ENCODE data around the gene ADAM12. TPM values are rescaled to one million over a fixed set of nuclear protein-coding genes. Genes with fewer than 3 reads are reported as not detected.

ADAM12 gene
- total and polyA plus RNA-seq, 2 donors (not counting 1 experiment from before 2014, with no cell fraction given), result 21.0 to 56.9 TPM

GRCh38 chr10:126022841-126023240 lies 365.4 kb downstream of the ADAM12 start:
- no peak overlapping the region for H2AFZ ChIP-seq (ENCODE audit: low read length)
- no peak overlapping the region for H3K4me3 ChIP-seq (replicated peaks in 1 of 4; ENCODE audit: control extremely low read depth in 1 of 4, insufficient read depth in 1 of 4, low read depth in 3 of 4, low read length in 4 of 4)
- no peaks in the 10 kb centered on the region for H3K9me3 ChIP-seq (ENCODE audit: control insufficient read depth, insufficient read depth, low read depth, low read length)
- TF ChIP-seq EZH2 (IDR thresholded peaks at IDR 0.05; ENCODE audit: low read length, missing control alignments) (no peak), CTCF (conservative IDR thresholded peaks at IDR 0.05 in 1 of 2, IDR thresholded peaks at IDR 0.05 in 1 of 2; ENCODE audit: low read depth in 1 of 2, low read length in 2 of 2) (no peak)
- H3K27me3 ChIP-seq (ENCODE audit: control insufficient read depth, insufficient read depth, low read length), result no peaks in the 10 kb centered on the region
- no peak overlapping the region for H3K27ac ChIP-seq (ENCODE audit: insufficient read depth, low read length)
- no peak overlapping the region for H3K4me2 ChIP-seq (ENCODE audit: extremely low read depth, insufficient read depth, low read length)
- no peaks in the 10 kb centered on the region for H3K36me3 ChIP-seq (ENCODE audit: control insufficient read depth, insufficient read depth, low read length)
- no peak overlapping the region for H3K9ac ChIP-seq (ENCODE audit: insufficient read depth, low read length)
- H3K79me2 ChIP-seq (ENCODE audit: control insufficient read depth, insufficient read depth, low read length), result no peaks in the 10 kb centered on the region
- H4K20me1 ChIP-seq (ENCODE audit: control insufficient read depth, extremely low read depth, insufficient read depth, low read length), result no peaks in the 10 kb centered on the region
- H3K4me1 ChIP-seq (ENCODE audit: control insufficient read depth, extremely low read depth, insufficient read depth, low read length), result peaks cover 1% of the 10 kb centered on the region
- DNase-seq (ENCODE audit: low read depth in 2 of 2), result peak in 1 of 2 donors; percentile 21

- Histone ChIP-seq H3K27me3 (ENCODE audit: control insufficient read depth, insufficient read depth, low read length) (no peaks in the 10 kb centered on the region), H3K27ac (ENCODE audit: insufficient read depth, low read length) (no peak overlapping the region), H3K9me3 (ENCODE audit: control insufficient read depth, insufficient read depth, low read depth, low read length) (no peaks in the 10 kb centered on the region), H2AFZ (ENCODE audit: low read length) (no peak overlapping the region), H3K79me2 (ENCODE audit: control insufficient read depth, insufficient read depth, low read length) (no peaks in the 10 kb centered on the region), H3K9ac (ENCODE audit: insufficient read depth, low read length) (no peak overlapping the region), H3K4me3 (replicated peaks in 1 of 4; ENCODE audit: control extremely low read depth in 1 of 4, insufficient read depth in 1 of 4, low read depth in 3 of 4, low read length in 4 of 4) (no peak overlapping the region), H4K20me1 (ENCODE audit: control insufficient read depth, extremely low read depth, insufficient read depth, low read length) (no peaks in the 10 kb centered on the region), H3K4me2 (ENCODE audit: extremely low read depth, insufficient read depth, low read length) (no peak overlapping the region), H3K36me3 (ENCODE audit: control insufficient read depth, insufficient read depth, low read length) (no peaks in the 10 kb centered on the region), H3K4me1 (ENCODE audit: control insufficient read depth, extremely low read depth, insufficient read depth, low read length) (peaks cover 4% of the 10 kb centered on the region)
- no peak for DNase-seq (ENCODE audit: low read depth in 2 of 2)
- TF ChIP-seq CTCF (conservative IDR thresholded peaks at IDR 0.05 in 1 of 2, IDR thresholded peaks at IDR 0.05 in 1 of 2; ENCODE audit: low read depth in 1 of 2, low read length in 2 of 2), result no peak
- no peak for TF ChIP-seq EZH2 (IDR thresholded peaks at IDR 0.05; ENCODE audit: low read length, missing control alignments)
Measured at GRCh38 chr10:126021833-126022500, 366.3 kb downstream of the ADAM12 start.

- no peaks in the 10 kb centered on the region for H3K79me2 ChIP-seq (ENCODE audit: control insufficient read depth, insufficient read depth, low read length)
- H4K20me1 ChIP-seq (ENCODE audit: control insufficient read depth, extremely low read depth, insufficient read depth, low read length), result no peaks in the 10 kb centered on the region
- no peaks in the 10 kb centered on the region for H3K27me3 ChIP-seq (ENCODE audit: control insufficient read depth, insufficient read depth, low read length)
- H3K9ac ChIP-seq (ENCODE audit: insufficient read depth, low read length), result no peak overlapping the region
- H3K9me3 ChIP-seq (ENCODE audit: control insufficient read depth, insufficient read depth, low read depth, low read length), result no peaks in the 10 kb centered on the region
- no peak overlapping the region for H3K27ac ChIP-seq (ENCODE audit: insufficient read depth, low read length)
- no peak overlapping the region for H2AFZ ChIP-seq (ENCODE audit: low read length)
- H3K4me1 ChIP-seq (ENCODE audit: control insufficient read depth, extremely low read depth, insufficient read depth, low read length), result peaks cover 11% of the 10 kb centered on the region
- no peak overlapping the region for H3K4me2 ChIP-seq (ENCODE audit: extremely low read depth, insufficient read depth, low read length)
- H3K36me3 ChIP-seq (ENCODE audit: control insufficient read depth, insufficient read depth, low read length), result no peaks in the 10 kb centered on the region
- peak; percentile 51 to 93 for DNase-seq (ENCODE audit: low read depth in 2 of 2)
- H3K4me3 ChIP-seq (replicated peaks in 1 of 4; ENCODE audit: control extremely low read depth in 1 of 4, insufficient read depth in 1 of 4, low read depth in 3 of 4, low read length in 4 of 4), result no peak overlapping the region
- no peak for TF ChIP-seq EZH2 (IDR thresholded peaks at IDR 0.05; ENCODE audit: low read length, missing control alignments)
- no peak for TF ChIP-seq CTCF (conservative IDR thresholded peaks at IDR 0.05 in 1 of 2, IDR thresholded peaks at IDR 0.05 in 1 of 2; ENCODE audit: low read depth in 1 of 2, low read length in 2 of 2)
Measured at GRCh38 chr10:126017961-126018560, 370.2 kb downstream of the ADAM12 start.

All from fibroblast of lung (primary cell).